Cardiac muscle cell (in vitro differentiated cells and primary cell): ENCODE data around the gene COMT. TPM values are rescaled to one million over a fixed set of nuclear protein-coding genes. Genes with fewer than 3 reads are reported as not detected.
A peak's percentile ranks its signal among the peaks of the same experiment; 100 is the strongest.

ENCODE experiments used
- DNase-seq, 2 donors: peaks; one replicate each; pipeline versions ENCODE4 v3.0.0 to v3.0.0-alpha.2; 2010 to 2017; ENCODE audit warnings: low read depth in 1 of 2, low spot score in 1 of 2
- H3K27ac ChIP-seq: fragments of 200-600 bp; sonication (generic); 2 replicates; pipeline ENCODE4 v1.5.1; 2016
- H3K27me3 ChIP-seq: fragments of 200-600 bp; sonication (generic); 2 replicates; pipeline ENCODE4 v1.6.0; 2016; ENCODE audit warnings: control low read depth
- H3K36me3 ChIP-seq: fragments of 200-600 bp; sonication (generic); 2 replicates; pipeline ENCODE4 v1.5.1; 2016; ENCODE audit warnings: control low read depth
- H3K4me1 ChIP-seq: fragments of 200-600 bp; sonication (generic); 2 replicates; pipeline ENCODE4 v1.8.1; 2017; ENCODE audit warnings: low read depth, mild to moderate bottlenecking, mixed run types
- H3K4me3 ChIP-seq: fragments of 200-600 bp; sonication (generic); 2 replicates; pipeline ENCODE4 v1.5.1; 2016; ENCODE audit warnings: mild to moderate bottlenecking
- H3K9me3 ChIP-seq: fragments of 200-600 bp; sonication (generic); 2 replicates; pipeline ENCODE4 v1.5.1; 2017; ENCODE audit warnings: low read depth, mild to moderate bottlenecking, control low read depth
- polyA plus RNA-seq: library from polyadenylated mRNA; unstranded; fragments of >200 nt; fragmentation: Nextera tagmentation; extraction: Ambion mirVana; gene quantifications from 2 replicates; pipeline ENCODE4 v1.2.1, GENCODE V29; 2016
- total RNA-seq: library from RNA; depleted of rRNA; stranded (reverse); fragments of >200 nt; gene quantifications from 2 replicates; pipeline ENCODE4 v1.2.3, GENCODE V29; 2016
- TF ChIP-seq, protein P1 (sequence below): IDR thresholded peaks from 2 replicates; pipeline ENCODE4 v1.5.1; 2012; ENCODE audit warnings: low read depth, mild to moderate bottlenecking, low read length

The COMT gene
- total and polyA plus RNA-seq, 2 experiments from 2014 or later: 35.8 to 51.9 TPM

DNA sequence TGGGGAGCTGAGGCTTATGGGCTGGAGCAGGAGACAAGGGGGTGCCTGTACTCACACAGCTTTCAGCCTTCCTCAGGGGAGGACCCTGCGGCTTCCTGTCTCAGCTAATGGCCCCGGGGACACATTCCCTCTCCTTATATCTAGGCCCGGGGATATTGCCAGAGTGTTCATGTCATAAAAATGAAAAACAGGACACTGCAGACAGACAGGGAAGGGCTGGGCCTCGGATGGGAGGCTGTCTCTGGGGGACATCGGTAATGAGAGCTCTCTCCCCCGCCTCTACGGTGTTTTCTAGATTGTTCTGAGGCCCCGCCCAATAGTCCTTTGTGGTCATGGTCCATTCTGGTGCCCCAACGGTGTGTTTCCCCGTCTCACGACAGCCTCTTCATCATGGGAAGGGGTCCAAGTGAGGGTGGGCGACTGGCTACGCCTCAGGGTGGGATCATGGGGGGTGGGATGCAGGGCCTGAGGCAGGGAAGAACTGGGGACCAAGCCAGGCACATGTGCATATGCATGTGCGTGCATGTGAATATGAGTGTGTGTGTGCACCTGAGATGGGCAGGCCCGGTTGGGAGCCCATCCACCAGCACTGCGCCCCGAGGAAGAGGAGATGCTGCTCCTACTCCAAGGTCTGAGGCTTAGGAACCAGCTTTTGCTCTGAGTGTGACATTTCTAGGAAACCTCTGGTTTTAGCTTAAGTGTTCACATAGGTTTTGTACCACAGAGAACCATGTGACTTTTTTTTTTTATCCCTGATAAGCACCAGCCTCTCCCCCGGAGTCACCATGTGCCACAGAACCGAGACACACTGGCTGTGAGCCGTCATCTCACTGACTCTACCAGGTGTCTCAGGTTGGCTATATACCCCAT lies 69.8 kb downstream of the COMT start:
- Histone ChIP-seq H3K27me3 (peaks cover 17% of the 10 kb centered on the region), H3K27ac (no peak overlapping the region), H3K9me3 (no peaks in the 10 kb centered on the region), H3K4me1 (peaks cover 3% of the 10 kb centered on the region), H3K36me3 (no peaks in the 10 kb centered on the region), H3K4me3 (no peak overlapping the region)
- TF ChIP-seq, protein P1, sequence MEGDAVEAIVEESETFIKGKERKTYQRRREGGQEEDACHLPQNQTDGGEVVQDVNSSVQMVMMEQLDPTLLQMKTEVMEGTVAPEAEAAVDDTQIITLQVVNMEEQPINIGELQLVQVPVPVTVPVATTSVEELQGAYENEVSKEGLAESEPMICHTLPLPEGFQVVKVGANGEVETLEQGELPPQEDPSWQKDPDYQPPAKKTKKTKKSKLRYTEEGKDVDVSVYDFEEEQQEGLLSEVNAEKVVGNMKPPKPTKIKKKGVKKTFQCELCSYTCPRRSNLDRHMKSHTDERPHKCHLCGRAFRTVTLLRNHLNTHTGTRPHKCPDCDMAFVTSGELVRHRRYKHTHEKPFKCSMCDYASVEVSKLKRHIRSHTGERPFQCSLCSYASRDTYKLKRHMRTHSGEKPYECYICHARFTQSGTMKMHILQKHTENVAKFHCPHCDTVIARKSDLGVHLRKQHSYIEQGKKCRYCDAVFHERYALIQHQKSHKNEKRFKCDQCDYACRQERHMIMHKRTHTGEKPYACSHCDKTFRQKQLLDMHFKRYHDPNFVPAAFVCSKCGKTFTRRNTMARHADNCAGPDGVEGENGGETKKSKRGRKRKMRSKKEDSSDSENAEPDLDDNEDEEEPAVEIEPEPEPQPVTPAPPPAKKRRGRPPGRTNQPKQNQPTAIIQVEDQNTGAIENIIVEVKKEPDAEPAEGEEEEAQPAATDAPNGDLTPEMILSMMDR: no peak
- DNase-seq: no peak

DNA sequence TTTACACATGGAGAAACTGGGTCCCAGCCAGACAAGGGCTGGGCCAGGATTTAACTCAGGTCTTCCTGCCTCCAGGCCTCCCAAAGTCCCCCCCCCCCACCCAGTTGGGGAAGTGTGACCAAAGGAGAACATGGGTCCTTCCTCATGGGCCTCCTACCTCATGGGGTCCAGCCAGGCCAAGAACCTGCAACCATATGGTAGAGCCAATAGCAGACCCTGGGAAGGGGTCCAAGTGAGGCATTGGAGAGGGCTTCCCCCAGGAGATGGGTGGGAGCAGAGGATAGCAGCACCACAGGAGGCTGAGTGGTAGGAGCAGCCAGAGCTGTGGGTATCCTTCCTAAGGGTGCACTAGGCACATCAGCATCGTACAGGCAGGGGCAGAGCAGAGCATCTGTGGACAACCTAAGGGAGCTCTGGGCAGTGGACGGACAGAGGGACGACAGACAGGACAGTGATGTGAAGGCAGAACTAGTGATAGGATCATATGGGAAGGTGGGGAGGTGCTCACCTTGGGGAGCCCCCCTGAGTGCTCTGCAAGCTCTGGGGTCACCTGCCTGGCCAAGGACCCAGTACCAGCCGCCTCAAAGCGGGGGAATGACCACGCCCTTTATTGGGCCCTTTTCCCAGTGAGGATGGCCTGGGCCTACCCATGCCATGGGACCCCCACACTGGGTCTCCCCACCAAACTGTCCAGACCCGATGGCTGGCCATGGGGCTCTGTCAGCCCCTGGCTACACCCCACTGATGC lies 70.6 kb downstream of the COMT start:
- H3K9me3 ChIP-seq: no peaks in the 10 kb centered on the region
- DNase-seq: no peak
- H3K4me1 ChIP-seq: peaks cover 3% of the 10 kb centered on the region

DNA sequence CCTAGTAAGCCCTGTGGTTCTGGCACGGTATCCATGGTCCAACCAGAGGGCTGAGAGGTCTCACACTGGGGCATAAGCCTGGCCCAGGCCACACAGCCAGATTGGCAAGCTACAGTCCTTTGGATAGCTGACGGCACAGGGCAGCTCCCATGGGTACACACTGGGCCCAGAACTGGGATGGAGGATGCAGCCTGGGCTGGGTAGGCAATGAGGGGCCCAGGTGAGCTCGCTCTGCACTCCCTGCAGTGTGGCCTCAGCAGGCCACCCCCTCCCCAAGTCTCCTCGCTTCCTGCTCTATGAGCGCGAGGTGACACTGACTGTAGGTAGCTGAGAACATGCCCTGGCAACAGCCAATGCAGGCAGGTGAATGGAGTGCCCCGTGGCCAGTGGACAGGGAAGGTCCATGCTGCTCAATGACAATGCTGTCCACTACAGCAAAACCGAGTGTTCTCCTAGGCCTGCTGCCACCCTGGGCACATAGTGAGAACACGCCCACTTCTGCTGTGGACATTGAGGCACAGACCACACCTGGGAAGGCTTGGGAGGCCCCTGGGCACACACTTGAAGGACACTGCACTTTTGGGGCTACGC lies 71.3 kb downstream of the COMT start:
- Histone ChIP-seq H3K27ac (no peak overlapping the region), H3K36me3 (no peaks in the 10 kb centered on the region), H3K4me1 (no peaks in the 10 kb centered on the region), H3K27me3 (peaks cover 26% of the 10 kb centered on the region), H3K9me3 (no peaks in the 10 kb centered on the region), H3K4me3 (no peak overlapping the region)
- DNase-seq: no peak
- TF ChIP-seq, protein P1: no peak

More for the DNA sequence above, 70.6 kb downstream of the COMT start:
- Histone ChIP-seq H3K36me3 (no peaks in the 10 kb centered on the region), H3K27ac (no peak overlapping the region), H3K27me3 (peaks cover 20% of the 10 kb centered on the region), H3K4me3 (no peak overlapping the region)
- TF ChIP-seq, protein P1: no peak

DNA sequence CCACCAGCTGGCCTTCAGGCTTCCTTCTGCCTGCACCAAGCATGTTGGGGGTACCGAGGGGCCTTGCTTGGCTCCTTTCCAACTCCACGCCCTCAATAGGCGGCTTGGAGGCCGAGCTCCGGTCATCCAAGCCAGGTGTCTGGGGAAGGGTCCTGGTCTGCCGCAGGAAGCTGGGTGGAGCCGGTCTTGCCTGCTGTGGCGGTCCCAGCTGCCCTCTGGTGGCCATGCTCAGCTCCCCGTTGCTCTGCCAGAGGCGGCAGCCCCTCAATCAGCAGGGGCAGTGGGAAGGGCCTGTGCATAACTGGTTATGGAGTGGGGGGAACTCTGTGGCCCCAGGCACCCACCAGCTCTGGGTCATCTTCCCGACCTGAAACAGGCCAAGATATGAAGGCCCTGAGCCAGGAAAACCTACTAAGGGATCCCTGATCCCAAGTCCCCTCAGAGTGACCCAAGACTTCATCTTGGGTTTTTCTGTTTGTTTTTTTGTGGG lies 71.9 kb downstream of the COMT start:
- Histone ChIP-seq H3K27ac (no peak overlapping the region), H3K4me1 (no peaks in the 10 kb centered on the region), H3K36me3 (no peaks in the 10 kb centered on the region), H3K27me3 (peaks cover 32% of the 10 kb centered on the region), H3K9me3 (no peaks in the 10 kb centered on the region), H3K4me3 (no peak overlapping the region)
- TF ChIP-seq, protein P1: peak; percentile 90
- DNase-seq: peak; percentile 73 to 85

DNA sequence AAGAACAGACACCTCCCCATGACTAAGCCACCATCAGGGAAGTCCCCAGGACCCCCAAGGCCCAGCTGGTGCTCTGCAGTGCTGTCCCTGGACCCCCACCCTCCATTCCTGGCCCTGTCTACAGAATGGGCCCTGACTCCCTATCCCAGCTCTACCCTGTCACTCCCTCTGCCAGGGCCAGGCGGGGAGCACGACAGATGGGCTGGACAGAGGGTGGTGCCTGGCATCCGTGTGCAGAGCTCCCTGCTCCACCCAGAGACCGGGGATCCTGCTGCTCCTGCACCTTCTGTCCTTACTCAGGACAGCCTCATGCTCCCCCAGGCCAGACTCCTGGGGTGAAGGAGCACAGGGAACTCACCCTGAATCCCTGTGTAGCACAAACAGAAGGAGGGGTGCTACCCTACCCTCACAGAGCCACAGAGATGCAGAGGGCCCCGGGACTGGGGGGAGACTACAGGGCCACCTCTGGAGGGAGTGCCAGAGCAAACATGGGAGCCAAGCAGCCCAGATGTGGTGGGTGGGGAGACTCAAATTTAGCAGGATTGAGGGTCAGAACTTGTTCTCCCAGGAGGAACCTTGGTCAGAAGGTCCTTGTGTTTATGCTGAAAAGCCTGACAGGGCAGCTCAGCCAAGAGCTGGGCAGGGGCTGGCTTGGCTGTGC lies 73.1 kb downstream of the COMT start:
- H3K36me3 ChIP-seq: no peaks in the 10 kb centered on the region

More for the DNA sequence above, 73.1 kb downstream of the COMT start:
- no peak overlapping the region for H3K27ac ChIP-seq
- DNase-seq: no peak
- no peak overlapping the region for H3K4me3 ChIP-seq
- TF ChIP-seq, protein P1: no peak
- no peaks in the 10 kb centered on the region for H3K9me3 ChIP-seq
- peaks cover 45% of the 10 kb centered on the region for H3K27me3 ChIP-seq
- no peaks in the 10 kb centered on the region for H3K4me1 ChIP-seq
